PC-3 (cell line): ENCODE data around the gene C8B. TPM values are rescaled to one million over a fixed set of nuclear protein-coding genes. Genes with fewer than 3 reads are reported as not detected.

Source experiments
- ATAC-seq: fragments of 200-7000 bp; cut with Tn5 transposase; 2 replicates; pipeline ENCODE4 v1.9.1; 2020; ENCODE audit warnings: mild to moderate bottlenecking, moderate library complexity
- BruUV-seq: library from RNA; stranded (reverse); fragments of 400-500 nt; replicated peaks from 2 replicates; lab custom pipeline; 2021; lab: Mats Ljungman, UMichigan
- CTCF ChIA-PET: fragments of 300-600 bp; sonication (Branson Sonifier 250); formaldehyde crosslinking; loops from one replicate; lab custom pipeline; 2022; ENCODE audit warnings: antibody characterized with exemption; lab: Charles Lee
- POLR2A ChIA-PET: fragments of 300-600 bp; sonication (Branson Sonifier 250); formaldehyde crosslinking; loops from one replicate; lab custom pipeline; 2022; ENCODE audit warnings: antibody characterized with exemption; ENCODE audit not compliant: unreplicated experiment; lab: Charles Lee
- DNase-seq: peaks from one replicate; pipeline ENCODE4 v3.0.0-alpha.2; 2015
- H2AFZ ChIP-seq: fragments of 300-600 bp; sonication (generic); 2 replicates; pipeline ENCODE4 v1.6.0; 2016; ENCODE audit warnings: antibody characterized with exemption, low read length
- H3F3A ChIP-seq: fragments of 300-600 bp; sonication (generic); one replicate; pipeline ENCODE4 v1.6.0; 2017; ENCODE audit warnings: antibody characterized with exemption, low read length, control low read depth, mild to moderate bottlenecking; ENCODE audit not compliant: unreplicated experiment
- H3K27ac ChIP-seq: fragments of 300-600 bp; sonication (generic); 2 replicates; pipeline ENCODE4 v1.5.1; 2016; ENCODE audit warnings: mild to moderate bottlenecking, low read length
- H3K27me3 ChIP-seq: fragments of 300-600 bp; sonication (generic); 2 replicates; pipeline ENCODE4 v1.6.1; 2016; ENCODE audit warnings: low read length, mixed read lengths
- H3K36me3 ChIP-seq: fragments of 300-600 bp; sonication (generic); 2 replicates; pipeline ENCODE4 v1.6.1; 2016; ENCODE audit warnings: low read depth, mixed run types, low read length, mixed read lengths
- H3K4me1 ChIP-seq: fragments of 300-600 bp; sonication (generic); 2 replicates; pipeline ENCODE4 v1.5.1; 2016; ENCODE audit warnings: low read length; ENCODE audit not compliant: insufficient read depth
- H3K4me2 ChIP-seq: fragments of 300-600 bp; sonication (generic); 2 replicates; pipeline ENCODE4 v1.6.0; 2016; ENCODE audit warnings: low read length
- H3K4me3 ChIP-seq: fragments of 300-600 bp; sonication (generic); 2 replicates; pipeline ENCODE4 v1.5.1; 2016; ENCODE audit warnings: mild to moderate bottlenecking, low read length, mixed read lengths
- H3K79me2 ChIP-seq: fragments of 300-600 bp; sonication (generic); 2 replicates; pipeline ENCODE4 v1.6.1; 2017; ENCODE audit warnings: low read length, mixed read lengths
- H3K9ac ChIP-seq: fragments of 300-600 bp; sonication (generic); 2 replicates; pipeline ENCODE4 v1.6.0; 2016; ENCODE audit warnings: mild to moderate bottlenecking, low read length
- H3K9me2 ChIP-seq: fragments of 300-600 bp; sonication (generic); replicated peaks from 2 replicates; pipeline ENCODE4 v1.6.1; 2016; ENCODE audit warnings: mixed run types, low read length, mixed read lengths
- H3K9me3 ChIP-seq: fragments of 300-600 bp; sonication (generic); 2 replicates; pipeline ENCODE4 v1.6.1; 2016; ENCODE audit warnings: low read length, mixed read lengths
- H4K20me1 ChIP-seq: fragments of 300-600 bp; sonication (generic); 2 replicates; pipeline ENCODE4 v1.6.1; 2016; ENCODE audit warnings: low read length, mixed read lengths
- EZH2 ChIP-seq: fragments of 300-600 bp; sonication (generic); IDR thresholded peaks from one replicate; pipeline ENCODE4 v1.6.1; 2017; ENCODE audit warnings: antibody characterized with exemption, mild to moderate bottlenecking, low read length; ENCODE audit not compliant: unreplicated experiment
- EZH2phosphoT487 ChIP-seq: fragments of 300-600 bp; sonication (generic); IDR thresholded peaks from 2 replicates; pipeline ENCODE4 v1.6.1; 2018; ENCODE audit warnings: mild to moderate bottlenecking, antibody characterized with exemption, low read length, borderline replicate concordance
- intact Hi-C: fragments of 100-400 bp; cut with micrococcal nuclease; formaldehyde crosslinking; loops from 2 replicates; pipeline ENCODE4 v1.9.0; 2023
- total RNA-seq: library from RNA; depleted of rRNA; stranded (reverse); fragments of >200 nt; gene quantifications from 2 replicates; pipeline ENCODE4 v1.2.3, GENCODE V29; 2014
- TF ChIP-seq, protein P1 (sequence below): fragments of 300-600 bp; sonication (generic); conservative IDR thresholded peaks from 2 replicates; pipeline ENCODE4 v1.5.1; 2017; ENCODE audit warnings: antibody characterized with exemption, low read depth, mild to moderate bottlenecking, low read length

C8B gene
- total RNA-seq, 1 experiment from 2014 or later, result not detected

GRCh38 chr1:56961426-56961825 is 4.4 kb downstream of the C8B start:
- Histone ChIP-seq H3K4me3 (no peak overlapping the region), H3K9me2 (no peaks in the 10 kb centered on the region), H3K27ac (no peak overlapping the region), H3K27me3 (peaks cover 56% of the 10 kb centered on the region), H3K9ac (no peak overlapping the region), H3K9me3 (no peaks in the 10 kb centered on the region), H3K79me2 (no peaks in the 10 kb centered on the region), H3K4me2 (no peak overlapping the region), H3K36me3 (no peaks in the 10 kb centered on the region), H4K20me1 (no peaks in the 10 kb centered on the region), H2AFZ (no peak overlapping the region), H3K4me1 (no peaks in the 10 kb centered on the region), H3F3A (no peaks in the 10 kb centered on the region)
- intact Hi-C loops, result no loop called here
- TF ChIP-seq, protein P1, sequence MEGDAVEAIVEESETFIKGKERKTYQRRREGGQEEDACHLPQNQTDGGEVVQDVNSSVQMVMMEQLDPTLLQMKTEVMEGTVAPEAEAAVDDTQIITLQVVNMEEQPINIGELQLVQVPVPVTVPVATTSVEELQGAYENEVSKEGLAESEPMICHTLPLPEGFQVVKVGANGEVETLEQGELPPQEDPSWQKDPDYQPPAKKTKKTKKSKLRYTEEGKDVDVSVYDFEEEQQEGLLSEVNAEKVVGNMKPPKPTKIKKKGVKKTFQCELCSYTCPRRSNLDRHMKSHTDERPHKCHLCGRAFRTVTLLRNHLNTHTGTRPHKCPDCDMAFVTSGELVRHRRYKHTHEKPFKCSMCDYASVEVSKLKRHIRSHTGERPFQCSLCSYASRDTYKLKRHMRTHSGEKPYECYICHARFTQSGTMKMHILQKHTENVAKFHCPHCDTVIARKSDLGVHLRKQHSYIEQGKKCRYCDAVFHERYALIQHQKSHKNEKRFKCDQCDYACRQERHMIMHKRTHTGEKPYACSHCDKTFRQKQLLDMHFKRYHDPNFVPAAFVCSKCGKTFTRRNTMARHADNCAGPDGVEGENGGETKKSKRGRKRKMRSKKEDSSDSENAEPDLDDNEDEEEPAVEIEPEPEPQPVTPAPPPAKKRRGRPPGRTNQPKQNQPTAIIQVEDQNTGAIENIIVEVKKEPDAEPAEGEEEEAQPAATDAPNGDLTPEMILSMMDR, result no peak
- TF ChIP-seq EZH2 (no peak), EZH2phosphoT487 (no peak)
- ChIA-PET POLR2A (no interaction called here), CTCF (no interaction called here)
- DNase-seq (no peak), ATAC-seq (no peak)
- BruUV-seq, result no TSS peak

- POLR2A ChIA-PET, result no interaction called here
- BruUV-seq, result no TSS peak
- Histone ChIP-seq H3K4me2 (no peak overlapping the region), H3K27ac (no peak overlapping the region), H3K9ac (no peak overlapping the region), H3K27me3 (peaks cover 41% of the 10 kb centered on the region), H3K36me3 (no peaks in the 10 kb centered on the region), H3K9me3 (no peaks in the 10 kb centered on the region), H3K4me3 (no peak overlapping the region), H3K79me2 (no peaks in the 10 kb centered on the region), H3K4me1 (no peaks in the 10 kb centered on the region), H2AFZ (no peak overlapping the region), H3K9me2 (no peaks in the 10 kb centered on the region), H3F3A (no peaks in the 10 kb centered on the region), H4K20me1 (no peaks in the 10 kb centered on the region)
- CTCF ChIA-PET, result no interaction called here
- intact Hi-C loops, result no loop called here
- ATAC-seq (no peak), DNase-seq (no peak)
- no peak for TF ChIP-seq EZH2phosphoT487
These were observed 7.3 kb downstream of the C8B start for GRCh38 chr1:56958526-56958925.

- BruUV-seq, result no TSS peak
- Histone ChIP-seq H3K9me3 (no peaks in the 10 kb centered on the region), H3K27ac (no peak overlapping the region), H3K4me1 (no peaks in the 10 kb centered on the region), H3K27me3 (peaks cover 39% of the 10 kb centered on the region), H3K4me2 (no peak overlapping the region), H3K36me3 (no peaks in the 10 kb centered on the region), H3K79me2 (no peaks in the 10 kb centered on the region), H3F3A (no peaks in the 10 kb centered on the region), H3K4me3 (no peak overlapping the region), H4K20me1 (no peaks in the 10 kb centered on the region), H3K9me2 (no peaks in the 10 kb centered on the region), H3K9ac (no peak overlapping the region), H2AFZ (no peak overlapping the region)
- TF ChIP-seq EZH2phosphoT487 (no peak), EZH2 (no peak)
- TF ChIP-seq, protein P1, result no peak
- POLR2A ChIA-PET, result no interaction called here
- no peak for ATAC-seq
- CTCF ChIA-PET, result no interaction called here
- intact Hi-C loops, result no loop called here
- no peak for DNase-seq
These were observed 7.9 kb downstream of the C8B start for GRCh38 chr1:56957931-56958330.
